RWPE1 (cell line): ENCODE data around the gene NACAD.

Experiments
- CTCF ChIA-PET: fragments of 350-600 bp; sonication (Branson Sonifier 250); formaldehyde crosslinking; extraction: SDS; loops from one replicate; lab custom pipeline; 2021; lab: Yijun Ruan, JAX
- POLR2A ChIA-PET: fragments of 400-600 bp; formaldehyde crosslinking; extraction: SDS; loops from one replicate; lab custom pipeline; 2020; ENCODE audit warnings: antibody characterized with exemption; ENCODE audit not compliant: low non-redundant PET; lab: Yijun Ruan, JAX
- DNase-seq: peaks from one replicate; pipeline ENCODE4 v3.0.0; 2012; ENCODE audit warnings: low spot score
- H3K27ac ChIP-seq: fragments of 450-650 bp; 2 replicates; pipeline ENCODE4 v1.5.1; 2017
- CTCF ChIP-seq: fragments of 450-650 bp; conservative IDR thresholded peaks from 2 replicates; pipeline ENCODE4 v1.5.1; 2017; ENCODE audit warnings: low read depth, mild to moderate bottlenecking

The NACAD gene

DNA sequence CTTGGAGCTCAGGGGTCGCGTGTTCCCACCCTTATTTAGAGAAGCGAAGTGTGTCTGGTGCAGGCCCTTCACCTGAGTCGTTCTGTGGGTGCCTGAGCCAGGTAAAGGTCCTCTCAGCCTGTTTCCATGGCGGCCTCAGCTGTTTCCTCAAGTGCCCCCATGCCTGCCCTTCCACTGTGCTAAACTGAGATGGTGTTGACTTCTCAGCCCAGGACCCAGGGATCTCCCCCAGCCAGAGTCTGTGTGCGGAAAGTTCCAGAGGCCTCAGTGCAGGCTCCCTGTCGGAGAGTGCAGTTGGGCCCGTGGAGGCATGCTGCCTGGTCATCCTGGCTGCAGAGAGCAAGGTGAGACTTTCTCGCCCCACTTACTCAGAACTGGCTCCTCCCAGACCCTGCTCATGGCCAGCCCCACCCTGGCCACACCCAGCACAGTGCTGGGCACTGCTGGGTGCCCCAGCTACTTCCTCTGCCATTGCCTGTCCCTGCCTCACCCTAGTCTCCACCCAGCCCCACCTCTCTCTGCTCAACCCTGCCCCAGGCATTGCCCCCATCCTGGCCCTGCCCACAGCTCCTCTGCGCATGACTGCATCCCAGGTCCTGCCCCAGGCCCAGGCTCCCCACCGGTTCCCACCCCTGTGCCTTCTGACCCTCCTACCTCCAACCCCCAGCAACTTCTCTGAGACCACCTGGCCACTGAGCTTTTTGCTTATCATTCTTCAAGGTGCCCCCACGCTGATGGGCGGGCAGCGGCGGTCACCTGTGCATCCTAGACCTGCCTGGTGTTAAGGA lies 20.3 kb downstream of the NACAD start:
- DNase-seq, result no peak
- ChIA-PET CTCF (interaction anchor here (0.6 to 0.7 kb wide), 2 partner anchors 94 to 1318 kb away, joined by 3 read pairs; no protein-coding TSS in a partner anchor), POLR2A (no interaction called here)
- H3K27ac ChIP-seq, result peak overlapping the region; percentile 50
- TF ChIP-seq CTCF, result no peak

- ChIA-PET CTCF (no interaction called here), POLR2A (no interaction called here)
- no peak for DNase-seq
- peak overlapping the region; percentile 50 for H3K27ac ChIP-seq
- no peak for TF ChIP-seq CTCF
Measured at GRCh38 chr7:45067582-45067981, 21.2 kb downstream of the NACAD start.

GRCh38 chr7:45066409-45066808 lies 22.4 kb downstream of the NACAD start:
- H3K27ac ChIP-seq, result no peak overlapping the region
- DNase-seq, result no peak
- CTCF ChIA-PET, result no interaction called here
- no peak for TF ChIP-seq CTCF
- POLR2A ChIA-PET, result no interaction called here

GRCh38 chr7:45065031-45065995 lies 23.5 kb downstream of the NACAD start:
- no peak for DNase-seq
- no peak for TF ChIP-seq CTCF
- POLR2A ChIA-PET, result no interaction called here
- H3K27ac ChIP-seq, result no peak overlapping the region
- CTCF ChIA-PET, result no interaction called here

- ChIA-PET CTCF (no interaction called here), POLR2A (no interaction called here)
- TF ChIP-seq CTCF, result no peak
- no peak for DNase-seq
- H3K27ac ChIP-seq, result no peak overlapping the region
Measured at GRCh38 chr7:45064047-45064725, 24.6 kb downstream of the NACAD start.

DNA sequence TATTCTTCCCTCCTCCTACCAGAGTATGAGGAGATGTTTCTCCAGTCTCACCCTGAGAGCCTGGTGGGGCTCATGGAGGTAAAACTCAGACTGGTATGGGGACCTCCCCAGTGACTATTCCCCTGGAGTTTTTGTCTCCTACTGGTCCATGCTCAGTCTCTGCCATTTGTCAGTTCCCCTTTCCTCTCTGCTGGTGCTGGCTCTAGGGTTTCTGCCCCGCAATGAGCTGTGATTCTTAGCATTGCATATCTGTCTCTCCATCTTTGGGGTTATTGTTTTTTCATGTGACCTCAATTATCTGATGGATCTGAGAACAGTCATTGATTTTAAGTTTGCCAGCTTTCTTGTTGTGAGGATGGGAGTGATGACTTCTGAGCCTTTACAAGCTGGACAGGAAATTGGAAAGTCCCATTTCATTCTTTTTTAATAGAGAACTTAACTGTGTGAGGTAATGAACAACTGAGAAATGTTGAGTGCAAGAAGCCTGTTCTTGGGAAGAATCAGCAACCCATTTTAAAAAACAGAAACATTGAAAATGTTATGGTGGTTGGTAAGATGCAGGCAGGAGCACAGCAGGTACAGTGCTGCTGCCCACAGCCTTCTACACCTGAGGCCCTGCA lies 26.9 kb downstream of the NACAD start:
- CTCF ChIA-PET, result interaction anchor here (1.0 kb wide), 1 partner anchor 9 kb away, joined by 4 read pairs; no protein-coding TSS in a partner anchor
- POLR2A ChIA-PET, result no interaction called here
- H3K27ac ChIP-seq, result no peak overlapping the region

More for the DNA sequence above, 26.9 kb downstream of the NACAD start:
- no peak for DNase-seq
- TF ChIP-seq CTCF, result no peak
